ENCODE results near the gene ATRIP.

Gene ATRIP

DNA sequence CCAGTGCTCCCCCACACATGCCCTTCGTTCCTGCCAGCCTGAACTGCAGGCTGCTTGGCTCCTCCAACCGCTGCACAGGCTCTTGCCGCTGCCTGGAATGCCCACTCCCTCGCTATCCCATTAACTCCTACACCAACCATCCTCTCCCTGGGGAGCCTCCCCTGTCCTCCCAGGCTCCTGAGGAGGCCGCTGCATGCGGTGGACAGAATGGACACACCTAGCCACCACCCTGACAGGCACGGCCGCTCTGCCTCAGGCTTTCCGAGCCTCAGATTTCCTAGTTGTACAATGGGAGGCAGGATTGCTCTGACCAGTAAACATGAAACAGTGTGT is 18.9 kb upstream of the ATRIP start:
- Histone ChIP-seq H3K27me3 (ENCODE audit: control insufficient read depth in 1 of 2, insufficient read depth in 2 of 2, low read length in 2 of 2) (no peaks in the 10 kb centered on the region), H3K4me1 (ENCODE audit: insufficient read depth, low read length) (peaks cover 62% of the 10 kb centered on the region), H3K9me3 (ENCODE audit: low read length) (no peaks in the 10 kb centered on the region), H3K4me3 (ENCODE audit: low read depth in 1 of 2, low read length in 2 of 2) (peak overlapping the region; percentile 28 to 63), H3K27ac (ENCODE audit: low read depth, low read length) (peak overlapping the region; percentile 89), H3K36me3 (ENCODE audit: insufficient read depth, low read length) (peaks cover 14% of the 10 kb centered on the region), H3K9ac (ENCODE audit: low read length) (peak overlapping the region; percentile 63)

DNA sequence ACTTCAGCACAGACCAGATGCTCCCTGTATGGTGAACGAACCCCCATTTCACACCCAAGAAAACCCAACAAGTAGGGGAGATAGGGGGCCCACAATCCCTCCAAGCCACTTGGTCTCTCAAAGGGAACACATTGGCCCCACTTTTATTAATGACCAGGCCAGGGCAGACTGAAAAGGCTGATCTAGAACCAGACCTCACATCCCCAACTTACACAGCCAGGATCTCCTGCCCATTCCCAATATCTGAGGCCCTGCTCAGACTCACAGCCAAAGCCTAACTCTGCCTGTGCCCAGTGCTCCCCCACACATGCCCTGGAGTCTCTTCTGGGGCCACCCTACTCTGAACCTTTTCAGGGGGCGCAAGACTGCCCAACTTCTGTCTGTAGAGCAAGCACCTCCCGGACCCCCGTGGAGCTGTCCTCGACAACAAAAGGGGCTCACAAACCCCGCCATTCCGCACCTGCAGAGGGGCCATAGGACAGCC is 18.4 kb upstream of the ATRIP start:
- H3K9ac ChIP-seq (ENCODE audit: low read length) = peak overlapping the region; percentile 63
- H3K27ac ChIP-seq (ENCODE audit: low read depth, low read length) = peak overlapping the region; percentile 89
- no peaks in the 10 kb centered on the region for H3K9me3 ChIP-seq (ENCODE audit: low read length)
- no peaks in the 10 kb centered on the region for H3K27me3 ChIP-seq (ENCODE audit: control insufficient read depth in 1 of 2, insufficient read depth in 2 of 2, low read length in 2 of 2)
- peaks cover 58% of the 10 kb centered on the region for H3K4me1 ChIP-seq (ENCODE audit: insufficient read depth, low read length)
- peaks cover 10% of the 10 kb centered on the region for H3K36me3 ChIP-seq (ENCODE audit: insufficient read depth, low read length)
- peak overlapping the region; percentile 63 to 66 for H3K4me3 ChIP-seq (ENCODE audit: low read depth in 1 of 2, low read length in 2 of 2)

DNA sequence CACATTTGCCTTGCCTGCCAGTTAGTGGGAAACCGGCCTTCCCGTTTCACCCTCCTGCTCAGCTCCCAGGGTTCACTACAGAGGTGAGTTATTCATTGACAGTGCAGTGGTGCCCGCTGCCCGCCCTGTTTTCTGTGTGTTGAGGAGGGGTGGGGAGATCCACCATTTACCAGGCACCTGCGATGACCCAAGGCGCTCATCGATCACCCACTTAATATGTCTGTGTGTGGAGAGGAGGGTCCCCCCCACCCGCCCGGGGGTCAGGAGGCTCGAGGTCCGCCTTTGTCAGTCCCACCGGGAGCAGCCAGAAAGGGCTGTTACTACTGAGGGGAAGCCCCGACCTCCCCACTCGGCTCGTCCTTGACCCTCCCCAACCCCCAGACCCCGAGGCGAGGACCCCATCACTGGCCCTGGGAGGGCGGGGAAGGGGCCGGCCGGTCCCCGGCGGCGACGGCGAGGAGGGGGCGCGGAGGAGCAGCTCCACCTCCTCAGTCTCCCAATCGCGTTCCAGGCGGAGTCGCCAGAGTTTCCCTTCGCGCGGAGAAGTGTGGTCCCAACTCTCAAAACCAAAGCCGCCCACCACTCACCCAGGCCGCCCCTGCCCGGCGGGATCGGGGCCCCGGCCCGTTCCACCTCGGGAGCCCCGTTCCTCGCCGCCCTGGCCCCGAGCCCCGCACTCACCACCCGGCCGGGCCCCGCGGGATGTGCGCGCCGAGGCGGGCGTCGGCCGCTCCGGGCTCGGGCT is 17.8 kb upstream of the ATRIP start:
- H3K4me1 ChIP-seq (ENCODE audit: insufficient read depth, low read length) = peaks cover 52% of the 10 kb centered on the region

DNA sequence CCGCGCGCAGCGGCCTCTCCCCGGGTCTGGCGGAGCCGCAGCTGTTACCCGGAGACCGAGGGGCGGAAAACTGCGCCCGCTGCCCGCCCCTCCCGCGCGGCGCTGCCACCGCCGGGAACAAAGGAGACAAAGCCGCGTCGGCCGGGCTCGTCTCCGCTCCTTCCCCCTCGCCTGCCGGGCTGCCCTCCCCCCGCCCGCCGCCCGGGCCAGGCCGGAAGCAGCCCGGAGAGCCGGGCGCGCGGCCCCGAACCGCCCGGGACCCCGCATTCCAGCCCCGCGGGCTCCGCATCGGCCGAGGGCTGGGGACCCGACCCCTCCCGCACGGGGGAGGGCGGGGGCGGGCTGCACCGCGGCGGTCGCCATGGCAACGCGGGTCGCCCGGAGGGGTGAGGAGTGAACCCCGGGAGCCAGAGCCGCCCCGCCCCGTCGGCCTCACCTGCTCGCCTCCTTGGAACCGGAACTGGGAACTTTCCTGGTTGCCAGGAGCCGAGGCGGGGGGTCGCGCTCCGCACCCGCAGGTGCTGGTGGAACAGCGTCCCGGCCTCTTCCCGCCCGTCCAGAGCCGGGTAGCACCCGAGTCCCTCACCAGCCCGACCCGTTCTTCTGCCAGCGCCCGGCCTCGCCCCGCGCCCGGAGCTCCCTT is 17.1 kb upstream of the ATRIP start:
- H3K4me3 ChIP-seq (ENCODE audit: low read depth in 1 of 2, low read length in 2 of 2) = peak overlapping the region; percentile 63 to 66
- H3K9ac ChIP-seq (ENCODE audit: low read length) = no peak overlapping the region
- H3K9me3 ChIP-seq (ENCODE audit: low read length) = no peaks in the 10 kb centered on the region
- peaks cover 46% of the 10 kb centered on the region for H3K4me1 ChIP-seq (ENCODE audit: insufficient read depth, low read length)
- H3K36me3 ChIP-seq (ENCODE audit: insufficient read depth, low read length) = peaks cover 14% of the 10 kb centered on the region
- H3K27ac ChIP-seq (ENCODE audit: low read depth, low read length) = peak overlapping the region; percentile 89
- no peaks in the 10 kb centered on the region for H3K27me3 ChIP-seq (ENCODE audit: control insufficient read depth in 1 of 2, insufficient read depth in 2 of 2, low read length in 2 of 2)

More for the DNA sequence above, 17.8 kb upstream of the ATRIP start:
- peak overlapping the region; percentile 89 for H3K27ac ChIP-seq (ENCODE audit: low read depth, low read length)
- no peaks in the 10 kb centered on the region for H3K27me3 ChIP-seq (ENCODE audit: control insufficient read depth in 1 of 2, insufficient read depth in 2 of 2, low read length in 2 of 2)
- peak overlapping the region; percentile 63 to 66 for H3K4me3 ChIP-seq (ENCODE audit: low read depth in 1 of 2, low read length in 2 of 2)
- H3K9ac ChIP-seq (ENCODE audit: low read length) = peak overlapping the region; percentile 63
- peaks cover 9% of the 10 kb centered on the region for H3K36me3 ChIP-seq (ENCODE audit: insufficient read depth, low read length)
- H3K9me3 ChIP-seq (ENCODE audit: low read length) = no peaks in the 10 kb centered on the region

DNA sequence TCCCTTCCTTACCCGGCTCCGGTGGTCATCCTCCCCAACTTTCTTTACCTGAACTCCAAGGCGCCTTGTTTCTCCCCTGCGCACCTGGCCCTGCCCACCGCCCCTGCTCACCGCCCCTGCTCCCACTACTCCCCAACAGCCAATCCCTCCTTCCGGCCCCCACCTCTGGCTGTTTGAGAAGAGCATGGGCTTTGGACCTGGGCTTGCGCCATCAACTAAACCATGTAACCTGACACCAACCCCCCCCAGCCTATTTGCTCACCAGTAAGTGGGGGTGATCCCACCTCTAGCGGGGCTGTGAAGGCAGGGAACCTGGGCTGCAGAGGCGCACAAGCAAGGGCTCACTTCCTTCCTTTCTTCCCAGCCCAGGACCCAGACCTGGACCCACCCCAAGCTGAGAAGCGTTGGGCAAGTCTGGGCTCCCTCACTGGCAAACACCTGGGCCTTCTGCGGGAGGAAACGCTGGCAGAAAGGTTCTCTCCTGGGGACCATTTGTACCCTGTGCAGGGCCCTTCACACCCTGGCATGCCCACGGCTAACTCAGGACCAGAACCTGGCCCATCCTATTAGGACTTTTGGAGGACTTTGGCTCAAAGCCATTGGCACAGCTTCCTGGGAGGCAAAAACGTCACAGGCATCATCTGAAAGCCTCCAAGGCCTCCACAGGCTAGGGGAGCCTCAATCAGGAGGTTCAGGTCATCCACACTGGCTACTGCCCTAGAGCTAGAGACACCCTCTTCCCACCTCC is 16.4 kb upstream of the ATRIP start, which contains the start of gene PLXNB1:
TSS of gene PLXNB1 (minus strand) at position 127 of the 748 bp plus-strand sequence. CDS start 5,475 bp downstream, outside the sequence.
- Histone ChIP-seq H3K9me3 (ENCODE audit: low read length) (no peaks in the 10 kb centered on the region), H3K9ac (ENCODE audit: low read length) (no peak within 1 kb of the TSS), H3K27me3 (ENCODE audit: control insufficient read depth in 1 of 2, insufficient read depth in 2 of 2, low read length in 2 of 2) (no peaks in the 10 kb centered on the region), H3K27ac (ENCODE audit: low read depth, low read length) (peak within 1 kb of the TSS; percentile 89), H3K36me3 (ENCODE audit: insufficient read depth, low read length) (peaks cover 14% of the 10 kb centered on the region), H3K4me1 (ENCODE audit: insufficient read depth, low read length) (peaks cover 39% of the 10 kb centered on the region), H3K4me3 (ENCODE audit: low read depth in 1 of 2, low read length in 2 of 2) (peak within 1 kb of the TSS; percentile 63 to 66)

DNA sequence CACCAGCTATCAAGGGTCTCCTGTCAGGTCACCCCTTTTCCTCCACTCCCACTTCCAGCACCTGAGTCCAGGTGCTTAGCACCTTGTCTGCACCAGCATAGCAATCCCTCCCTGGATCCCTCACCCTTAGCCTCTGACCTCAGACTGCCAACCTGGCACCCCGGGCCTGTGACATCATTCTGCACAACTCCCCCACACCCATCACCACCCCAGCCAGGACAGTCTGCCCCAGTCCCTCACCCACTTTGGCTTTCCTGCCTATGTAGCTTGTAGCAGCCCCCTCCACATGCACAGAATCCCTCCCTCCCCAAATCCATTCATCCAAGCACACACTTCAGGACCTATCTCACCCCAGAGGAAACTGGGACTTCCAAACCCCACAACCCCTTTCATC is 15.8 kb upstream of the ATRIP start:
- H3K27me3 ChIP-seq (ENCODE audit: control insufficient read depth in 1 of 2, insufficient read depth in 2 of 2, low read length in 2 of 2) = no peaks in the 10 kb centered on the region
- peaks cover 35% of the 10 kb centered on the region for H3K4me1 ChIP-seq (ENCODE audit: insufficient read depth, low read length)
- no peak overlapping the region for H3K9ac ChIP-seq (ENCODE audit: low read length)
- peak overlapping the region; percentile 89 for H3K27ac ChIP-seq (ENCODE audit: low read depth, low read length)
- H3K9me3 ChIP-seq (ENCODE audit: low read length) = no peaks in the 10 kb centered on the region
- no peak overlapping the region for H3K4me3 ChIP-seq (ENCODE audit: low read depth in 1 of 2, low read length in 2 of 2)
- H3K36me3 ChIP-seq (ENCODE audit: insufficient read depth, low read length) = peaks cover 14% of the 10 kb centered on the region

DNA sequence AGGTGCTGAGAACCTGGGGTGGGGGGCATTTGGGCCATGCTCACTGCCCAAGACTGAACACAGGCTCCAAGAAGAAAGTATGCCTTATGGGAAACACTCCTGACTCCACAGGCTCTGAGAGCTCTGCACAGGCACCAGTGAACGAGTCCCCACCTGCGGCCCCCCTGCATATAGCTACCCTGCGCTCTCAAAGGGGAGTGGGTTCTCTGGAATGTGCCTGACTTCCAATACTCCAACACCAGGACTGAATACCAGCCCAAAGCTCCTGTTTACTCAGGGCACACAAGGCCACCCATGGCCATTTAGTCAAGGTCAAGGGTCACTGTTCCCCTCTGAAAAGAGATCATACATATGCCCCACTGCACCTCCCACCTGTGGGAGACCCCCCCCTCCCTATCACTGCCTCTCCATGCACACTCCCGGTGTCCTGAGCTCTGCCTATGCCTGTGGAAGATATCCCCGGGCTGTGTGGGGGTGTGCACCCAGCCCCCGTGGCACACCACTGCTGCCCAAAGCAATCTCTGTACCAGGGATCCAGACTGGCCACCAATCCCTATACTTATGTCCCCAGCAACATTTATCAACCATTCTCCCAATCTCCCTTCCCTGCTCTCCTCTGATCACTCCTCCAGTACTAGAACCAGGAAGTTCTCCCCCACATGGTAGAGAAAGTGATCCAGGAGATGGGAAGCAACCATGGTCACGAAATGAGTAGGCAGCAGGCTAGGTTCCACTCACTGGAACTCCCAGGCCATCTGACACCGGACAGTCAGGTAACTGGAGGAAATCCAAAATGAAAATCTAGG is 15.1 kb upstream of the ATRIP start:
- no peaks in the 10 kb centered on the region for H3K9me3 ChIP-seq (ENCODE audit: low read length)
- no peak overlapping the region for H3K27ac ChIP-seq (ENCODE audit: low read depth, low read length)

DNA sequence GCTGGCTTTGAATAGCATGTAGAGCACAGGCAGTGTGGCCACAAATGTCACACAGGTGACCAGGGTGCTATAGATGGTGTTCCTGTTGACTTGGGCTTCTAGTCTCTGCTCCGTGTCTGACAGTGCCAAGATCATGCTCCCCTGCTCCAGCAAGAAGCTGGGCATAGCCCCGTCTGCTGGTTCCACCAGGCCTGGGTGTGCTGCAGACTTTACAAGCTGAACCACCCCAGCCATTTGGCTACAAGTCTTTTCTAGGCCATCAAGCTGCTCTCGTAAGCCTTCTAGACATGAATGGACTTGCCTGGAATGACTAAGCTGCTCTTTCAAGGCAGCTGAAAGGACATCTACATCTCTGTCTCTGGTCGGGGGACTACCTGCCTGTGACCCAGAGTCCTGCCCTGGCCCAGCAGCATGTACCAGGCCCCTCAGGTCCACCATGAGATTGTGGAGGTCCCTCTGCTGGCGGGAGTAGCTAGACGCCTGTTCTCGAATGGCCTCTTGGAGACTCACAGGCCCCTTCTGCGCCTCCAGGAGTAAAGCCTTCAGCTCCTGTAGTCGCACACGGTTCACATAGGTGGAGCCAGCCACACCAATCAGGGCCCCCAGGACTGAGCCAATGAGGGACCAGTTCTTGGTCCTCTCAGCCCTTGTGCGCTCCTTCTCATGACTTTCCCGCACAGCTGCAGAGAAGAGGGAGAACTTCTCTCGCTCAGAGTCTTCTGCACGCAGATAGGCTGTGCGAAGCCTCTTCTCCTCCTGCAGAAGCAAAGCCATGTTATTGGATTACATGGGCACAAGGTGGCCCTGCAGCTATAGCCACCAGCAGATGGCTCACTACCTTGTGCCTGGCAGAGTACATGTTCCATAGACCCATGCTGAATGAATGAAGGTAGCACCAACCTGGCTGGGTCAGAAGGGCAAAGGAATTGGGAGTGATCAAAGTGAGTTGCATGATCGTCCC is 13.8 kb upstream of the ATRIP start:
- H3K27ac ChIP-seq (ENCODE audit: low read depth, low read length) = no peak overlapping the region

More for the DNA sequence above, 15.1 kb upstream of the ATRIP start:
- H3K9ac ChIP-seq (ENCODE audit: low read length) = no peak overlapping the region
- H3K4me3 ChIP-seq (ENCODE audit: low read depth in 1 of 2, low read length in 2 of 2) = no peak overlapping the region
- peaks cover 34% of the 10 kb centered on the region for H3K4me1 ChIP-seq (ENCODE audit: insufficient read depth, low read length)
- peaks cover 14% of the 10 kb centered on the region for H3K36me3 ChIP-seq (ENCODE audit: insufficient read depth, low read length)
- no peaks in the 10 kb centered on the region for H3K27me3 ChIP-seq (ENCODE audit: control insufficient read depth in 1 of 2, insufficient read depth in 2 of 2, low read length in 2 of 2)

DNA sequence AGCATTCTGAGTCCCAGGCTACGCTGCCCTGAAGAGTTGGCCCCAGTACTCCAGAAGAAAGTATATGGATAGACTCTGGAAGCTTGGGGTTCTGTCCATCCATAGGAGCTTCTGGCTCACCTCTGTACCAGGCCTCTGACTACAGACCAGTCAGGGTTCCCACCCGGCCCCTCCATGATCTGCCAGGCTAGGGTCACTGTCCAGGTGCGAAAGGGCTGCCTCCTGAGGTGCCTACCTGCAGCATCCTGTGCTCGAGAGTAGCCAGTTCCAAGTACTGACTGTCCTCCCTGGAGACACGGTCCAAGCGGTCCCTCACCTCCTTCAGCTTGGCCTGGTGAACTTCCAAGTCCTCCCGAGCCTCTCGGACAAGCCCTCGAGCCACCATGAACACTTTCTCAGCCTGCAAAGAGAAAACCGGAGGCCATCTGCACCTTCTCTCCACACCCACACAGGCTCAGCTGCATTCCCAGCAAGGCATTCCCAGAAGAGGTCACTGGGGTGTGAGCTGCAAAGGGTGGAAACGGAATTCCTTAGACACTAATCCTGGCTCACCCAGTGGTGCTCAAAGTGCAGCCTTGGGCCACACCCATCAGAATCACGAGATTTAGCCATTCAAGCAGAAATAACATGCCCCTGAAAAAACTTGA is 12.9 kb upstream of the ATRIP start:
- H3K27ac ChIP-seq (ENCODE audit: low read depth, low read length) = peak overlapping the region; percentile 25
- no peak overlapping the region for H3K4me3 ChIP-seq (ENCODE audit: low read depth in 1 of 2, low read length in 2 of 2)
- peaks cover 14% of the 10 kb centered on the region for H3K36me3 ChIP-seq (ENCODE audit: insufficient read depth, low read length)
- H3K27me3 ChIP-seq (ENCODE audit: control insufficient read depth in 1 of 2, insufficient read depth in 2 of 2, low read length in 2 of 2) = no peaks in the 10 kb centered on the region
- H3K9ac ChIP-seq (ENCODE audit: low read length) = no peak overlapping the region
- no peaks in the 10 kb centered on the region for H3K9me3 ChIP-seq (ENCODE audit: low read length)
- peaks cover 15% of the 10 kb centered on the region for H3K4me1 ChIP-seq (ENCODE audit: insufficient read depth, low read length)

More for the DNA sequence above, 13.8 kb upstream of the ATRIP start:
- H3K4me1 ChIP-seq (ENCODE audit: insufficient read depth, low read length) = peaks cover 21% of the 10 kb centered on the region
- H3K4me3 ChIP-seq (ENCODE audit: low read depth in 1 of 2, low read length in 2 of 2) = no peak overlapping the region
- H3K9ac ChIP-seq (ENCODE audit: low read length) = no peak overlapping the region
- no peaks in the 10 kb centered on the region for H3K27me3 ChIP-seq (ENCODE audit: control insufficient read depth in 1 of 2, insufficient read depth in 2 of 2, low read length in 2 of 2)
- H3K36me3 ChIP-seq (ENCODE audit: insufficient read depth, low read length) = peaks cover 14% of the 10 kb centered on the region
- H3K9me3 ChIP-seq (ENCODE audit: low read length) = no peaks in the 10 kb centered on the region

Measured in muscle layer of colon (tissue), 2 donors.